ENCODE data around the gene OR51S1. TPM values are rescaled to one million over a fixed set of nuclear protein-coding genes. Genes with fewer than 3 reads are reported as not detected.

Gene OR51S1
- polyA plus RNA-seq (2013, experiment 1 of 2): not detected
- polyA plus RNA-seq (2013, experiment 2 of 2): not detected

GRCh38 chr11:4848908-4849532 is at the start of gene OR51S1:
Gene OR51S1, minus strand, starts transcription at chr11:4849208. Its CDS starts 0 bp downstream, at chr11:4849208.
- no peaks in the 10 kb centered on the region for H3K36me3 ChIP-seq (ENCODE audit: control insufficient read depth in 1 of 2, insufficient read depth in 2 of 2, low read depth in 1 of 2, low read length in 2 of 2)
- H2BK120ac ChIP-seq (ENCODE audit: low read depth, low read length): no peak within 1 kb of the TSS
- no peak within 1 kb of the TSS for H3K9ac ChIP-seq (ENCODE audit: low read length)
- no peak within 1 kb of the TSS for H2BK15ac ChIP-seq (ENCODE audit: low read depth, poor library complexity, severe bottlenecking)
- no peak within 1 kb of the TSS for H3K14ac ChIP-seq (ENCODE audit: low read length in 2 of 2)
- no peak within 1 kb of the TSS for H2BK12ac ChIP-seq (ENCODE audit: low read length in 2 of 2)
- DNase-seq: no peak
- H3K27ac ChIP-seq (ENCODE audit: low read length, poor library complexity, severe bottlenecking): no peak within 1 kb of the TSS
- H2AK5ac ChIP-seq (ENCODE audit: low read length, severe bottlenecking): no peak within 1 kb of the TSS
- no peak within 1 kb of the TSS for H2BK5ac ChIP-seq (ENCODE audit: low read depth, low read length, poor library complexity, severe bottlenecking)
- H3K4me3 ChIP-seq (ENCODE audit: insufficient read depth in 1 of 2, low read depth in 1 of 2, low read length in 2 of 2): no peak within 1 kb of the TSS
- no peaks in the 10 kb centered on the region for H3K4me1 ChIP-seq (ENCODE audit: control insufficient read depth, insufficient read depth, low read depth, low read length)
- no peak within 1 kb of the TSS for H3K4ac ChIP-seq (ENCODE audit: low read depth in 1 of 2, low read length in 2 of 2)
- H3K9me3 ChIP-seq (ENCODE audit: control insufficient read depth, low read length): no peaks in the 10 kb centered on the region
- H3K27me3 ChIP-seq (ENCODE audit: control insufficient read depth in 1 of 2, insufficient read depth in 1 of 2, low read length in 2 of 2): no peaks in the 10 kb centered on the region
- no peak within 1 kb of the TSS for H2AFZ ChIP-seq (ENCODE audit: low read depth, low read length)
- H3K18ac ChIP-seq (ENCODE audit: low read depth in 1 of 2, low read length in 2 of 2): no peak within 1 kb of the TSS
- WGBS: 71% methylated on average over 9 of the region's 9 CpGs
- no peaks in the 10 kb centered on the region for H3K79me1 ChIP-seq (replicated peaks; ENCODE audit: low read length, poor library complexity, severe bottlenecking)
- H4K8ac ChIP-seq (ENCODE audit: low read length): no peak within 1 kb of the TSS
- no peak within 1 kb of the TSS for H3K23ac ChIP-seq (ENCODE audit: low read length in 2 of 2)
- peak within 1 kb of the TSS; percentile 39 for H4K91ac ChIP-seq (ENCODE audit: low read length)
- no peak within 1 kb of the TSS for H3K4me2 ChIP-seq (ENCODE audit: low read length, poor library complexity, severe bottlenecking)

- H3K9me3 ChIP-seq (ENCODE audit: control insufficient read depth, low read length): no peaks in the 10 kb centered on the region
- WGBS: no CpG with 5 or more reads among the region's 1 CpG
These were observed 43.1 kb upstream of the OR51S1 start for GRCh38 chr11:4891996-4892640.

GRCh38 chr11:4890279-4890678 is 41.3 kb upstream of the OR51S1 start:
- no peaks in the 10 kb centered on the region for H3K9me3 ChIP-seq (ENCODE audit: control insufficient read depth, low read length)
- no peaks in the 10 kb centered on the region for H3K79me1 ChIP-seq (replicated peaks; ENCODE audit: low read length, poor library complexity, severe bottlenecking)
- H2BK12ac ChIP-seq (ENCODE audit: low read length in 2 of 2): peak overlapping the region in 1 of 2 experiments; percentile 39
- no peak overlapping the region for H3K27ac ChIP-seq (ENCODE audit: low read length, poor library complexity, severe bottlenecking)
- H3K4me3 ChIP-seq (ENCODE audit: insufficient read depth in 1 of 2, low read depth in 1 of 2, low read length in 2 of 2): no peak overlapping the region
- no peak overlapping the region for H3K23ac ChIP-seq (ENCODE audit: low read length in 2 of 2)
- no peak overlapping the region for H2AFZ ChIP-seq (ENCODE audit: low read depth, low read length)
- H4K8ac ChIP-seq (ENCODE audit: low read length): no peak overlapping the region
- no peak overlapping the region for H3K4me2 ChIP-seq (ENCODE audit: low read length, poor library complexity, severe bottlenecking)
- 79% methylated on average over 2 of the region's 2 CpGs for WGBS
- no peak overlapping the region for H2BK5ac ChIP-seq (ENCODE audit: low read depth, low read length, poor library complexity, severe bottlenecking)
- no peak overlapping the region for H3K4ac ChIP-seq (ENCODE audit: low read depth in 1 of 2, low read length in 2 of 2)
- no peaks in the 10 kb centered on the region for H3K27me3 ChIP-seq (ENCODE audit: control insufficient read depth in 1 of 2, insufficient read depth in 1 of 2, low read length in 2 of 2)
- no peak overlapping the region for H2AK5ac ChIP-seq (ENCODE audit: low read length, severe bottlenecking)
- H4K91ac ChIP-seq (ENCODE audit: low read length): no peak overlapping the region
- H2BK120ac ChIP-seq (ENCODE audit: low read depth, low read length): no peak overlapping the region
- no peaks in the 10 kb centered on the region for H3K4me1 ChIP-seq (ENCODE audit: control insufficient read depth, insufficient read depth, low read depth, low read length)
- no peaks in the 10 kb centered on the region for H3K36me3 ChIP-seq (ENCODE audit: control insufficient read depth in 1 of 2, insufficient read depth in 2 of 2, low read depth in 1 of 2, low read length in 2 of 2)
- no peak overlapping the region for H3K9ac ChIP-seq (ENCODE audit: low read length)
- H2BK15ac ChIP-seq (ENCODE audit: low read depth, poor library complexity, severe bottlenecking): no peak overlapping the region
- H3K14ac ChIP-seq (ENCODE audit: low read length in 2 of 2): no peak overlapping the region
- DNase-seq: no peak
- H3K18ac ChIP-seq (ENCODE audit: low read depth in 1 of 2, low read length in 2 of 2): no peak overlapping the region

More at GRCh38 chr11:4891996-4892640, 43.1 kb upstream of the OR51S1 start:
- no peak overlapping the region for H3K23ac ChIP-seq (ENCODE audit: low read length in 2 of 2)
- DNase-seq: peak; percentile 75
- H3K18ac ChIP-seq (ENCODE audit: low read depth in 1 of 2, low read length in 2 of 2): no peak overlapping the region
- no peak overlapping the region for H4K91ac ChIP-seq (ENCODE audit: low read length)
- H3K9ac ChIP-seq (ENCODE audit: low read length): no peak overlapping the region
- H2BK5ac ChIP-seq (ENCODE audit: low read depth, low read length, poor library complexity, severe bottlenecking): no peak overlapping the region
- H3K14ac ChIP-seq (ENCODE audit: low read length in 2 of 2): no peak overlapping the region
- no peak overlapping the region for H3K4ac ChIP-seq (ENCODE audit: low read depth in 1 of 2, low read length in 2 of 2)
- H3K4me3 ChIP-seq (ENCODE audit: insufficient read depth in 1 of 2, low read depth in 1 of 2, low read length in 2 of 2): no peak overlapping the region
- no peak overlapping the region for H3K4me2 ChIP-seq (ENCODE audit: low read length, poor library complexity, severe bottlenecking)
- H2BK120ac ChIP-seq (ENCODE audit: low read depth, low read length): no peak overlapping the region
- no peak overlapping the region for H2BK12ac ChIP-seq (ENCODE audit: low read length in 2 of 2)
- no peaks in the 10 kb centered on the region for H3K4me1 ChIP-seq (ENCODE audit: control insufficient read depth, insufficient read depth, low read depth, low read length)
- H3K27me3 ChIP-seq (ENCODE audit: control insufficient read depth in 1 of 2, insufficient read depth in 1 of 2, low read length in 2 of 2): no peaks in the 10 kb centered on the region
- no peaks in the 10 kb centered on the region for H3K36me3 ChIP-seq (ENCODE audit: control insufficient read depth in 1 of 2, insufficient read depth in 2 of 2, low read depth in 1 of 2, low read length in 2 of 2)
- H2AFZ ChIP-seq (ENCODE audit: low read depth, low read length): no peak overlapping the region
- no peak overlapping the region for H2BK15ac ChIP-seq (ENCODE audit: low read depth, poor library complexity, severe bottlenecking)
- no peak overlapping the region for H3K27ac ChIP-seq (ENCODE audit: low read length, poor library complexity, severe bottlenecking)
- H3K79me1 ChIP-seq (replicated peaks; ENCODE audit: low read length, poor library complexity, severe bottlenecking): no peaks in the 10 kb centered on the region
- no peak overlapping the region for H2AK5ac ChIP-seq (ENCODE audit: low read length, severe bottlenecking)
- no peak overlapping the region for H4K8ac ChIP-seq (ENCODE audit: low read length)

- Histone ChIP-seq H3K4me2 (ENCODE audit: low read length, poor library complexity, severe bottlenecking) (no peak overlapping the region), H3K36me3 (ENCODE audit: control insufficient read depth in 1 of 2, insufficient read depth in 2 of 2, low read depth in 1 of 2, low read length in 2 of 2) (no peaks in the 10 kb centered on the region), H2BK15ac (ENCODE audit: low read depth, poor library complexity, severe bottlenecking) (no peak overlapping the region), H3K18ac (ENCODE audit: low read depth in 1 of 2, low read length in 2 of 2) (no peak overlapping the region), H2BK120ac (ENCODE audit: low read depth, low read length) (no peak overlapping the region), H3K27ac (ENCODE audit: low read length, poor library complexity, severe bottlenecking) (no peak overlapping the region), H4K8ac (ENCODE audit: low read length) (no peak overlapping the region), H3K4me1 (ENCODE audit: control insufficient read depth, insufficient read depth, low read depth, low read length) (no peaks in the 10 kb centered on the region), H3K4ac (ENCODE audit: low read depth in 1 of 2, low read length in 2 of 2) (no peak overlapping the region), H2BK12ac (ENCODE audit: low read length in 2 of 2) (no peak overlapping the region), H2AK5ac (ENCODE audit: low read length, severe bottlenecking) (no peak overlapping the region), H3K79me1 (replicated peaks; ENCODE audit: low read length, poor library complexity, severe bottlenecking) (no peaks in the 10 kb centered on the region), H3K27me3 (ENCODE audit: control insufficient read depth in 1 of 2, insufficient read depth in 1 of 2, low read length in 2 of 2) (no peaks in the 10 kb centered on the region), H3K23ac (ENCODE audit: low read length in 2 of 2) (no peak overlapping the region), H4K91ac (ENCODE audit: low read length) (no peak overlapping the region), H3K14ac (ENCODE audit: low read length in 2 of 2) (no peak overlapping the region), H3K9me3 (ENCODE audit: control insufficient read depth, low read length) (no peaks in the 10 kb centered on the region), H2BK5ac (ENCODE audit: low read depth, low read length, poor library complexity, severe bottlenecking) (no peak overlapping the region), H2AFZ (ENCODE audit: low read depth, low read length) (no peak overlapping the region), H3K9ac (ENCODE audit: low read length) (no peak overlapping the region), H3K4me3 (ENCODE audit: insufficient read depth in 1 of 2, low read depth in 1 of 2, low read length in 2 of 2) (no peak overlapping the region)
- DNase-seq: no peak
- 0% methylated on average over 1 of the region's 1 CpG for WGBS
These were observed 38.6 kb upstream of the OR51S1 start for GRCh38 chr11:4887591-4887990.

All from mesenchymal stem cell (in vitro differentiated cells and primary cell).